CD4-positive, CD25-positive, alpha-beta regulatory T cell (primary cell): ENCODE measurements around the gene POLDIP3. TPM values are rescaled to one million over a fixed set of nuclear protein-coding genes. Genes with fewer than 3 reads are reported as not detected.
A peak's percentile ranks its signal among the peaks of the same experiment; 100 is the strongest.
"Not testable (repeated sequence)": the region's sequence is repeated elsewhere in the genome, so short reads cannot be mapped to it uniquely, and the experiment has no call there.

Source experiments
- ATAC-seq, 2 donors: fragments of 150-1000 bp; cut with Tn5 transposase; one replicate each; pipeline ENCODE4 v1.10.0; 2021; ENCODE audit warnings: low read depth in 2 of 2, moderate number of reproducible peaks in 2 of 2, moderate library complexity in 1 of 2
- DNase-seq, 3 donors: peaks; one replicate each; pipeline versions ENCODE4 v3.0.0 to v3.0.0-alpha.2; 2012 to 2022; ENCODE audit warnings: mixed read lengths in 1 of 3
- H3K27ac ChIP-seq: one replicate; pipeline ENCODE4 v1.7.0; 2013; ENCODE audit warnings: mild to moderate bottlenecking, low read length; ENCODE audit not compliant: insufficient read depth, poor library complexity, severe bottlenecking
- H3K27me3 ChIP-seq: one replicate; pipeline ENCODE4 v1.7.0; 2013; ENCODE audit warnings: low read length; ENCODE audit not compliant: control insufficient read depth, insufficient read depth
- H3K36me3 ChIP-seq: one replicate; pipeline ENCODE4 v1.7.0; 2013; ENCODE audit warnings: mild to moderate bottlenecking, low read length, moderate library complexity; ENCODE audit not compliant: control insufficient read depth, insufficient read depth
- H3K4me1 ChIP-seq: 2 replicates; pipeline ENCODE4 v1.7.0; 2013; ENCODE audit warnings: mild to moderate bottlenecking, low read length; ENCODE audit not compliant: insufficient read depth, control insufficient read depth, poor library complexity, severe bottlenecking
- H3K4me3 ChIP-seq: one replicate; pipeline ENCODE4 v1.7.0; 2013; ENCODE audit warnings: low read depth, mild to moderate bottlenecking, low read length, moderate library complexity
- H3K9me3 ChIP-seq, 2 experiments: 1 replicate in 1 of 2; 2 replicates in 1 of 2; pipeline ENCODE4 v1.7.0; 2013; ENCODE audit warnings: low read length in 2 of 2, mild to moderate bottlenecking in 1 of 2, moderate library complexity in 1 of 2; ENCODE audit not compliant: control insufficient read depth in 2 of 2
- H3K27ac Mint-ChIP-seq, 3 donors: one replicate each; pipeline ENCODE4 v1.8.0; 2020 to 2022; ENCODE audit warnings: mild to moderate bottlenecking in 3 of 3, mixed read lengths in 3 of 3, moderate library complexity in 2 of 3
- H3K27me3 Mint-ChIP-seq: one replicate; pipeline ENCODE4 v1.8.0; 2022; ENCODE audit warnings: mild to moderate bottlenecking, mixed read lengths
- H3K36me3 Mint-ChIP-seq: one replicate; pipeline ENCODE4 v1.8.0; 2020; ENCODE audit warnings: mixed read lengths
- H3K4me1 Mint-ChIP-seq, 4 donors: one replicate each; pipeline ENCODE4 v1.8.0; 2020 to 2022; ENCODE audit warnings: mixed read lengths in 4 of 4, mild to moderate bottlenecking in 1 of 4
- H3K4me3 Mint-ChIP-seq, 4 donors: one replicate each; pipeline ENCODE4 v1.8.0; 2020 to 2022; ENCODE audit warnings: mild to moderate bottlenecking in 4 of 4, mixed read lengths in 4 of 4, moderate library complexity in 3 of 4
- H3K9me3 Mint-ChIP-seq, 7 donors: one replicate each; pipeline ENCODE4 v1.8.0; 2020 to 2022; ENCODE audit warnings: mixed read lengths in 7 of 7, mild to moderate bottlenecking in 3 of 7, moderate library complexity in 2 of 7
- polyA plus RNA-seq, 4 donors: library from polyadenylated mRNA; unstranded; fragments of 300-500 nt; fragmentation: Illumina TruSeq; gene quantifications; one replicate each; pipeline ENCODE4 v1.2.3, GENCODE V29; 2021
- total RNA-seq: library from RNA; stranded (reverse); gene quantifications from one replicate; pipeline ENCODE4 v1.2.3, GENCODE V29; 2022

The POLDIP3 gene
- total and polyA plus RNA-seq, 5 donors from 2014 or later: 63.7 to 81.0 (median 73.0) TPM

GRCh38 chr22:42539236-42539771 lies 75.4 kb downstream of the POLDIP3 start:
- H3K27ac Mint-ChIP-seq: peak overlapping the region in 1 of 3 donors; percentile 36
- not testable (repeated sequence) for H3K36me3 ChIP-seq, H3K4me3 ChIP-seq, H3K9me3 Mint-ChIP-seq, H3K4me1 ChIP-seq, H3K9me3 ChIP-seq, H3K36me3 Mint-ChIP-seq, H3K4me3 Mint-ChIP-seq, H3K27me3 ChIP-seq, H3K27ac ChIP-seq, H3K27me3 Mint-ChIP-seq
- ATAC-seq (peak; percentile 59 to 67), DNase-seq (peak in 1 of 3 donors; percentile 27)
- peaks cover 0 to 14% (median 7%) of the 10 kb centered on the region in 4 donors for H3K4me1 Mint-ChIP-seq

- ATAC-seq: peak; percentile 54 to 56
- not testable (repeated sequence) for H3K4me3 Mint-ChIP-seq, H3K27ac ChIP-seq, H3K4me1 ChIP-seq, H3K36me3 ChIP-seq, H3K4me3 ChIP-seq, H3K9me3 Mint-ChIP-seq, H3K27me3 Mint-ChIP-seq, H3K9me3 ChIP-seq, H3K36me3 Mint-ChIP-seq, H3K27me3 ChIP-seq
- peak in 1 of 3 donors; percentile 20 for DNase-seq
- Mint-ChIP-seq H3K27ac (peak overlapping the region in 1 of 3 donors; percentile 36), H3K4me1 (peaks cover 4 to 29% (median 13%) of the 10 kb centered on the region in 4 donors)
These were observed 77.4 kb downstream of the POLDIP3 start for GRCh38 chr22:42537199-42537831.

- Mint-ChIP-seq H3K4me1 (peaks cover 4 to 31% (median 13%) of the 10 kb centered on the region in 4 donors), H3K4me3 (peak overlapping the region in 1 of 4 donors; percentile 50)
- H3K9me3 Mint-ChIP-seq, H3K4me1 ChIP-seq, H3K27me3 ChIP-seq, H3K27ac Mint-ChIP-seq, H3K27me3 Mint-ChIP-seq, DNase-seq, H3K4me3 ChIP-seq, H3K36me3 ChIP-seq, ATAC-seq, H3K27ac ChIP-seq, H3K36me3 Mint-ChIP-seq, H3K9me3 ChIP-seq: not testable (repeated sequence)
These were observed 78.0 kb downstream of the POLDIP3 start for GRCh38 chr22:42536634-42537033.

GRCh38 chr22:42536166-42536565 lies 78.5 kb downstream of the POLDIP3 start:
- H3K4me3 ChIP-seq: no peak overlapping the region

GRCh38 chr22:42535082-42535731 lies 79.5 kb downstream of the POLDIP3 start:
- not testable (repeated sequence) for H3K36me3 ChIP-seq, H3K4me3 Mint-ChIP-seq, H3K9me3 ChIP-seq, H3K9me3 Mint-ChIP-seq, H3K36me3 Mint-ChIP-seq, H3K27me3 ChIP-seq, DNase-seq, ATAC-seq, H3K4me1 ChIP-seq, H3K27me3 Mint-ChIP-seq, H3K4me3 ChIP-seq, H3K27ac ChIP-seq, H3K27ac Mint-ChIP-seq
- peaks cover 4 to 31% (median 13%) of the 10 kb centered on the region in 4 donors for H3K4me1 Mint-ChIP-seq

More at GRCh38 chr22:42536166-42536565, 78.5 kb downstream of the POLDIP3 start:
- Mint-ChIP-seq H3K27me3 (no peaks in the 10 kb centered on the region), H3K4me1 (peaks cover 4 to 31% (median 13%) of the 10 kb centered on the region in 4 donors), H3K4me3 (peak overlapping the region in 1 of 4 donors; percentile 27), H3K9me3 (no peaks in the 10 kb centered on the region), H3K27ac (no peak overlapping the region), H3K36me3 (no peaks in the 10 kb centered on the region)
- Histone ChIP-seq H3K4me1 (peaks cover 6% of the 10 kb centered on the region), H3K36me3 (no peaks in the 10 kb centered on the region), H3K27me3 (no peaks in the 10 kb centered on the region), H3K27ac (no peak overlapping the region), H3K9me3 (no peaks in the 10 kb centered on the region)
- no peak for DNase-seq
- ATAC-seq: no peak

Other genes with a start within 250 kb of the POLDIP3 start
- gene NFAM1, start 182.5 kb downstream of the POLDIP3 start, total RNA-seq: 0.12 TPM
- gene NFAM1, start 182.5 kb downstream of the POLDIP3 start, polyA plus RNA-seq: under 1 TPM in 2 of 4 donors, not detected in 2; 0.11 to 0.54 TPM
- 56.0 TPM for gene RRP7A, start 95.1 kb downstream of the POLDIP3 start, total RNA-seq
- 10 to 100 TPM; 29.8 to 50.6 (median 45.2) TPM for gene RRP7A, start 95.1 kb downstream of the POLDIP3 start, polyA plus RNA-seq
- gene SERHL2, start 60.9 kb downstream of the POLDIP3 start, total RNA-seq: not detected
- under 1 TPM in 3 of 4 donors, not detected in 1; 0.41 to 0.76 (median 0.50) TPM for gene SERHL2, start 60.9 kb downstream of the POLDIP3 start, polyA plus RNA-seq
- 4.6 TPM for gene ATP5MGL, start 25.7 kb upstream of the POLDIP3 start, total RNA-seq
- gene ATP5MGL, start 25.7 kb upstream of the POLDIP3 start, polyA plus RNA-seq: 1 to 10 TPM in 1 of 4 donors, under 1 TPM in 3; 0.67 to 1.3 (median 0.97) TPM
- 56.3 TPM for gene CYB5R3, start 34.5 kb upstream of the POLDIP3 start, total RNA-seq
- gene CYB5R3, start 34.5 kb upstream of the POLDIP3 start, polyA plus RNA-seq: 10 to 100 TPM; 46.6 to 56.3 (median 54.4) TPM
- not detected for gene A4GALT, start 106.0 kb upstream of the POLDIP3 start, total RNA-seq
- not detected for gene A4GALT, start 106.0 kb upstream of the POLDIP3 start, polyA plus RNA-seq
- gene ARFGAP3, start 242.4 kb upstream of the POLDIP3 start, total RNA-seq: 28.8 TPM
- 10 to 100 TPM; 27.1 to 31.0 (median 29.3) TPM for gene ARFGAP3, start 242.4 kb upstream of the POLDIP3 start, polyA plus RNA-seq